H1 (cell line): ENCODE data around the gene PEX5L. TPM values are rescaled to one million over a fixed set of nuclear protein-coding genes. Genes with fewer than 3 reads are reported as not detected.

Experiments used
- CTBP2 ChIP-seq: IDR thresholded peaks from 2 replicates; pipeline ENCODE4 v1.7.0; 2011; ENCODE audit warnings: borderline replicate concordance, mild to moderate bottlenecking, moderate library complexity, mixed read lengths, low read length; ENCODE audit not compliant: insufficient read depth, insufficient read length
- NANOG ChIP-seq: IDR thresholded peaks from 2 replicates; pipeline ENCODE4 v1.6.1; 2011; ENCODE audit warnings: low read length, low read depth, mild to moderate bottlenecking, inconsistent platforms; ENCODE audit not compliant: insufficient read depth, poor library complexity, severe bottlenecking
- RBBP5 ChIP-seq: IDR thresholded peaks from 2 replicates; pipeline ENCODE4 v1.7.1; 2012; ENCODE audit warnings: low read depth, mild to moderate bottlenecking, inconsistent platforms, low read length, moderate library complexity, borderline replicate concordance
- polyA plus RNA-seq, 7 experiments: library from polyadenylated mRNA; depleted of rRNA in 3 of 7; stranded (reverse) in 5 of 7; unstranded in 2 of 7; fragments of >200 nt in 5 of 7; fragments of 200-250 nt in 2 of 7; gene quantifications; 1 replicate in 5 of 7; 2 replicates in 1 of 7; 4 replicates in 1 of 7; pipeline versions ENCODE4 v1.2.1 to v1.2.3, GENCODE V29; 2011 to 2013; ENCODE audit warnings: missing spikeins in 2 of 7, mixed read lengths in 2 of 7
- total RNA-seq: library from RNA; stranded (reverse); fragmentation: NEBNext Ultra II Directional; extraction: Animal tissue kit (Norgen Biotek cat#: 25700); gene quantifications from 2 replicates; pipeline ENCODE4 v1.2.1, GENCODE V29; 2021

Gene PEX5L
- total and polyA plus RNA-seq, 2 of the 8 experiments (the other 6 are each of a cell fraction or from before 2014, with no cell fraction given): 0.80 to 4.2 TPM

DNA sequence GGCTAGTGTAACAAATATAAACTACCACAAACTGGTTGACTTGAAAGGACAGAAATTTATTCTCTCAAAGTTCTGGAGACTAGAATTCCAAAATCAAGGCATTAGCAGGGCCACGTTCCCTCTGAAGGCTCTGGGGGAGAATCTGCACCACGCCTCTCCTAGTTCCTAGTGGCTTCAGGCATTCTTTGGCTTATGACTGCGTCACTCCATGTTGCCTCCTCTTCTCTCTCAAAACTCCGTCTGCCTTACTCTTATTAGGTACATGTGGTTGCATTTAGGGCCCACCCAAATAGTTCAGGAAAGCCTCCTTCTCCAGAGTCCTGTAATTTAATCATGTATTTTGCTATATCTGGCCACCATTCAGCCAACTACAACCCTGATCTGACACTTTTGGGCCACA, 174.8 kb downstream of the PEX5L start (continued):
- TF ChIP-seq NANOG: no peak
- TF ChIP-seq RBBP5: no peak
- no peak for TF ChIP-seq CTBP2
- TF ChIP-seq, all 59 proteins: peak for 0
